ENCODE data around the gene GNAQ. TPM values are rescaled to one million over a fixed set of nuclear protein-coding genes. Genes with fewer than 3 reads are reported as not detected.
"Not testable (repeated sequence)": the region's sequence is repeated elsewhere in the genome, so short reads cannot be mapped to it uniquely, and the experiment has no call there.

The GNAQ gene
- total RNA-seq, 2 donors from 2014 or later: 22.3 to 22.7 TPM

- no peaks in the 10 kb centered on the region for H3K9me3 Mint-ChIP-seq
- H3K4me1 Mint-ChIP-seq (ENCODE audit: low read depth): peaks cover 36% of the 10 kb centered on the region
- no peaks in the 10 kb centered on the region for H3K27me3 Mint-ChIP-seq (ENCODE audit: low read depth)
- no peaks in the 10 kb centered on the region for H3K36me3 Mint-ChIP-seq (ENCODE audit: insufficient read depth in 2 of 2)
- H3K4me3 Mint-ChIP-seq: no peak overlapping the region
- no peak overlapping the region for H3K27ac Mint-ChIP-seq
- no peak for DNase-seq
- no peak for ATAC-seq (replicated peaks in 1 of 2)
These were observed 150.5 kb downstream of the GNAQ start for GRCh38 chr9:77881111-77881510.

GRCh38 chr9:77879437-77879943 lies 152.1 kb downstream of the GNAQ start:
- DNase-seq: no peak
- Mint-ChIP-seq H3K4me3 (no peak overlapping the region), H3K9me3 (no peaks in the 10 kb centered on the region), H3K27ac (no peak overlapping the region), H3K4me1 (ENCODE audit: low read depth) (peaks cover 25% of the 10 kb centered on the region), H3K27me3 (ENCODE audit: low read depth) (no peaks in the 10 kb centered on the region), H3K36me3 (ENCODE audit: insufficient read depth in 2 of 2) (no peaks in the 10 kb centered on the region)
- no peak for ATAC-seq (replicated peaks in 1 of 2)

- not testable (repeated sequence) for DNase-seq; H3K4me3 Mint-ChIP-seq; H3K27ac Mint-ChIP-seq; ATAC-seq (replicated peaks in 1 of 2); H3K36me3 Mint-ChIP-seq (ENCODE audit: insufficient read depth in 2 of 2); H3K9me3 Mint-ChIP-seq; H3K27me3 Mint-ChIP-seq (ENCODE audit: low read depth)
- H3K4me1 Mint-ChIP-seq (ENCODE audit: low read depth): peaks cover 18% of the 10 kb centered on the region
These were observed 152.8 kb downstream of the GNAQ start for GRCh38 chr9:77878793-77879192.

- ATAC-seq (replicated peaks in 1 of 2) (no peak), DNase-seq (no peak)
- H3K27me3 Mint-ChIP-seq (ENCODE audit: low read depth): no peaks in the 10 kb centered on the region
- peaks cover 14% of the 10 kb centered on the region for H3K4me1 Mint-ChIP-seq (ENCODE audit: low read depth)
- H3K36me3 Mint-ChIP-seq (ENCODE audit: insufficient read depth in 2 of 2): no peaks in the 10 kb centered on the region
- H3K9me3 Mint-ChIP-seq: no peaks in the 10 kb centered on the region
- H3K4me3 Mint-ChIP-seq: no peak overlapping the region
- no peak overlapping the region for H3K27ac Mint-ChIP-seq
These were observed 153.6 kb downstream of the GNAQ start for GRCh38 chr9:77877976-77878375.

- Mint-ChIP-seq H3K27me3 (ENCODE audit: low read depth) (no peaks in the 10 kb centered on the region), H3K4me3 (no peak overlapping the region), H3K27ac (no peak overlapping the region), H3K36me3 (ENCODE audit: insufficient read depth in 2 of 2) (no peaks in the 10 kb centered on the region), H3K9me3 (no peaks in the 10 kb centered on the region), H3K4me1 (ENCODE audit: low read depth) (peaks cover 4% of the 10 kb centered on the region)
- DNase-seq (no peak), ATAC-seq (replicated peaks in 1 of 2) (no peak)
These were observed 155.0 kb downstream of the GNAQ start for GRCh38 chr9:77876590-77876989.

GRCh38 chr9:77876091-77876490 lies 155.5 kb downstream of the GNAQ start:
- no peak overlapping the region for H3K27ac Mint-ChIP-seq
- peaks cover 4% of the 10 kb centered on the region for H3K4me1 Mint-ChIP-seq (ENCODE audit: low read depth)
- no peaks in the 10 kb centered on the region for H3K9me3 Mint-ChIP-seq
- no peaks in the 10 kb centered on the region for H3K36me3 Mint-ChIP-seq (ENCODE audit: insufficient read depth in 2 of 2)
- DNase-seq (no peak), ATAC-seq (replicated peaks in 1 of 2) (no peak)
- no peak overlapping the region for H3K4me3 Mint-ChIP-seq
- no peaks in the 10 kb centered on the region for H3K27me3 Mint-ChIP-seq (ENCODE audit: low read depth)

GRCh38 chr9:77872863-77873262 lies 158.7 kb downstream of the GNAQ start:
- Mint-ChIP-seq H3K36me3 (ENCODE audit: insufficient read depth in 2 of 2) (no peaks in the 10 kb centered on the region), H3K27me3 (ENCODE audit: low read depth) (no peaks in the 10 kb centered on the region), H3K4me1 (ENCODE audit: low read depth) (peaks cover 4% of the 10 kb centered on the region), H3K4me3 (no peak overlapping the region), H3K27ac (no peak overlapping the region), H3K9me3 (no peaks in the 10 kb centered on the region)
- no peak for DNase-seq
- no peak for ATAC-seq (replicated peaks in 1 of 2)

- Mint-ChIP-seq H3K27me3 (ENCODE audit: low read depth) (no peaks in the 10 kb centered on the region), H3K4me3 (no peak overlapping the region), H3K4me1 (ENCODE audit: low read depth) (peaks cover 7% of the 10 kb centered on the region), H3K9me3 (no peaks in the 10 kb centered on the region), H3K36me3 (ENCODE audit: insufficient read depth in 2 of 2) (no peaks in the 10 kb centered on the region), H3K27ac (no peak overlapping the region)
- ATAC-seq (replicated peaks in 1 of 2) (no peak), DNase-seq (no peak)
These were observed 159.4 kb downstream of the GNAQ start for GRCh38 chr9:77872177-77872576.

- Mint-ChIP-seq H3K36me3 (ENCODE audit: insufficient read depth in 2 of 2) (no peaks in the 10 kb centered on the region), H3K27ac (no peak overlapping the region), H3K4me1 (ENCODE audit: low read depth) (peaks cover 11% of the 10 kb centered on the region), H3K27me3 (ENCODE audit: low read depth) (no peaks in the 10 kb centered on the region), H3K4me3 (no peak overlapping the region), H3K9me3 (no peaks in the 10 kb centered on the region)
- no peak for DNase-seq
- no peak for ATAC-seq (replicated peaks in 1 of 2)
These were observed 160.1 kb downstream of the GNAQ start for GRCh38 chr9:77871483-77871882.

- Mint-ChIP-seq H3K27ac (peak overlapping the region; percentile 65), H3K4me3 (no peak overlapping the region), H3K36me3 (ENCODE audit: insufficient read depth in 2 of 2) (peaks cover 14% of the 10 kb centered on the region in 2 donors), H3K27me3 (ENCODE audit: low read depth) (no peaks in the 10 kb centered on the region), H3K9me3 (peaks cover 5 to 8% of the 10 kb centered on the region in 2 donors), H3K4me1 (ENCODE audit: low read depth) (peaks cover 20% of the 10 kb centered on the region)
- ATAC-seq (replicated peaks in 1 of 2): no peak
- no peak for DNase-seq
These were observed 164.7 kb downstream of the GNAQ start for GRCh38 chr9:77866878-77867277.

GRCh38 chr9:77865385-77866047 lies 166.1 kb downstream of the GNAQ start:
- ATAC-seq (replicated peaks in 1 of 2): no peak
- Mint-ChIP-seq H3K27me3 (ENCODE audit: low read depth) (no peaks in the 10 kb centered on the region), H3K9me3 (peaks cover 5 to 8% of the 10 kb centered on the region in 2 donors), H3K4me3 (no peak overlapping the region), H3K27ac (peak overlapping the region; percentile 91), H3K4me1 (ENCODE audit: low read depth) (peaks cover 20% of the 10 kb centered on the region), H3K36me3 (ENCODE audit: insufficient read depth in 2 of 2) (peaks cover 15 to 18% of the 10 kb centered on the region in 2 donors)
- DNase-seq: no peak

- no peak overlapping the region for H3K4me3 Mint-ChIP-seq
- peaks cover 5 to 8% of the 10 kb centered on the region in 2 donors for H3K9me3 Mint-ChIP-seq
- H3K27ac Mint-ChIP-seq: no peak overlapping the region
- DNase-seq (no peak), ATAC-seq (replicated peaks in 1 of 2) (no peak)
- H3K27me3 Mint-ChIP-seq (ENCODE audit: low read depth): no peaks in the 10 kb centered on the region
- peaks cover 20% of the 10 kb centered on the region for H3K4me1 Mint-ChIP-seq (ENCODE audit: low read depth)
- H3K36me3 Mint-ChIP-seq (ENCODE audit: insufficient read depth in 2 of 2): peaks cover 15 to 18% of the 10 kb centered on the region in 2 donors
These were observed 167.3 kb downstream of the GNAQ start for GRCh38 chr9:77864211-77864889.

GRCh38 chr9:77863638-77864037 lies 168.0 kb downstream of the GNAQ start:
- Mint-ChIP-seq H3K4me1 (ENCODE audit: low read depth) (peaks cover 20% of the 10 kb centered on the region), H3K9me3 (peaks cover 10 to 11% of the 10 kb centered on the region in 2 donors), H3K36me3 (ENCODE audit: insufficient read depth in 2 of 2) (peaks cover 19 to 22% of the 10 kb centered on the region in 2 donors)
- not testable (repeated sequence) for H3K27me3 Mint-ChIP-seq (ENCODE audit: low read depth); DNase-seq; ATAC-seq (replicated peaks in 1 of 2); H3K27ac Mint-ChIP-seq; H3K4me3 Mint-ChIP-seq

Data from activated T-cell treated with anti-CD3 and anti-CD28 coated beads, Interleukin-2, amount 50 U/mL, for 72 hours (primary cell).